GM19099 (cell line): ENCODE measurements around the gene KDELR3.

ENCODE experiments used
- POLR2A ChIP-seq: IDR thresholded peaks from 3 replicates; pipeline ENCODE4 v1.6.1; 2011; ENCODE audit warnings: low read depth; ENCODE audit not compliant: insufficient read length; ENCODE audit errors: extremely low read depth

KDELR3 gene

DNA sequence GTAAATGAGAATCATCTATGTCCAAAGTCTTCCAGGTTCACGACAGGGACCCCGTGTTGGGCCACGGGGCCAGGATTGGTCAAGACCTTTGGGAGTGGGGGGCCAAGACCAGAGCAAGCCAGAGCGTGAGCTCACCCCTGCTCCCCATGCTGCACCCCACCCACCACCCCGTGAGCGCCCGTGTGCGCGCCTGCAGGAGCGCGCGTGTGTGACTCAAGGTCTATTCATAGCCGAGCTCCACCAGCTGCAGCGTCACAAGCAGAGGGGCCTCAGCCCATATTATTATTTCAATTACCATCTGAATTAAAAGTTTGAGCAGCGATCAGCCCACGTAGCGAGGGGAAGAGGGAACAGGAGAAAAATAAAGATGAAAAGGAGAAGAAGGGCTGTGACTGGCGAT lies 18.1 kb upstream of the KDELR3 start:
- TF ChIP-seq POLR2A, result no peak

DNA sequence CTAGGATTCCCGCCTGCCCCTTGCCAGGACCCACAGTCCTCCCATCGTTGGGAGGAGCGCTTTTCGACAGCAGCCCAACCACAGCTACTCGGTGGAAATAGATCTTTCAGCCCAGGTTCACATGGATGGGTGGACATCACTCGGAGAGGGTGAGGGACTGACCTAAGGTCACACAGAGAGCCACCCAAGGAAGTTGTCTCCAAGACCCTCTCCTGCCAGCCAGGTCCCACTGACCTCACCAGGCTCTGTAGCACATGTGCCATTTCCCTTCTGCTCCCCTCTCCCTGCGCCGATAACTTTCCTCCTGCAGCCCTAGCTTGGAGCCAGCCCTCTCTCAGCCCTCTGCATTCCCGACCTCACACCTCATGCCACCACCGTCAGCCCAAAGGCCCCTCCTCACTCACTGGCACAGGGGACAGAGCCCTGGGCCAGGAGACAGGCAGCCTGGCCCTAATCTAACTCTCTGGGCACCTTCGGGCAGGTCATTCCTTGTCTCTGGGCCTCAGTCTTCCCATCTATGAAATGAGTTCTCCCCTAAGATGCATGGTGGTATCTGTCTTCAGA lies 17.6 kb upstream of the KDELR3 start:
- no peak for TF ChIP-seq POLR2A

DNA sequence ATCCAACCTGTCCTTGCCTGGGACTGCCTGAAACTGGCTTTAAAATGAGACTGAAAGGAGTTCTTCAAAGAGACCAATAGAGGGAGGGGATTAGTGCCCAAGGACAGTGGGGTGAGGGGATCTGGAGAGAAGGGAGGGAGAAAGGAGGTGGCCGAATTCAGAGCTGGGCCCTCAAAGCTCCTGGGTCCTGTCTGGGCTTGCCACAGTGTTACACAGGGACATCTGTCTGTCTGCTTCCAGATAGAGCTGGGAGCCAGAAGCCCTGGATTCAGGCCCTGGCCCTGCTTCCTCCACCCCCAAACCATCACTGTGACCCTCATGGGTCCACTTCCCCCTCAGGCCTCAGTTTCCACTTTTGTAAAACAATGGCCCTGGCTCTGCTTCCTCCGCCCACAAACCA lies 16.5 kb upstream of the KDELR3 start:
- TF ChIP-seq POLR2A, result no peak

DNA sequence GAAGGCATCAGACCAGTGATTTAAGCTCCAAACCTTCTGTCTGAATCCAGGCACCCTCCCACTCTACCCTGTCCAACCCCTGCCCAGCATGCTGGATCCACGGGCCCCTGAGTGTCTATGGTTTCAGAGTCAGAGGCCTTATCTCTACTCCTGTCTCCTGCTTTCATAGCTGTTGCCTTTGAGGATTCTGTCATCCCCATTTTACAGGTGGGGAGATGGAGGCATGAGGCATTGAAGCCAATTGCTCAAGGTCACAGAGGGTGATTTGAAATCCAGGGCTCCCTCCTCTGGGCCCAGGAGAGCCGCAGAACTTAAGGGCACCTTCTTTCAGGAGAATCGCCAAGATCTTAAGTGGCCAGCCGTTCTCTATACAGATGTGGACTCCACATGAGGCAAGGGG lies 16.0 kb upstream of the KDELR3 start:
- no peak for TF ChIP-seq POLR2A

DNA sequence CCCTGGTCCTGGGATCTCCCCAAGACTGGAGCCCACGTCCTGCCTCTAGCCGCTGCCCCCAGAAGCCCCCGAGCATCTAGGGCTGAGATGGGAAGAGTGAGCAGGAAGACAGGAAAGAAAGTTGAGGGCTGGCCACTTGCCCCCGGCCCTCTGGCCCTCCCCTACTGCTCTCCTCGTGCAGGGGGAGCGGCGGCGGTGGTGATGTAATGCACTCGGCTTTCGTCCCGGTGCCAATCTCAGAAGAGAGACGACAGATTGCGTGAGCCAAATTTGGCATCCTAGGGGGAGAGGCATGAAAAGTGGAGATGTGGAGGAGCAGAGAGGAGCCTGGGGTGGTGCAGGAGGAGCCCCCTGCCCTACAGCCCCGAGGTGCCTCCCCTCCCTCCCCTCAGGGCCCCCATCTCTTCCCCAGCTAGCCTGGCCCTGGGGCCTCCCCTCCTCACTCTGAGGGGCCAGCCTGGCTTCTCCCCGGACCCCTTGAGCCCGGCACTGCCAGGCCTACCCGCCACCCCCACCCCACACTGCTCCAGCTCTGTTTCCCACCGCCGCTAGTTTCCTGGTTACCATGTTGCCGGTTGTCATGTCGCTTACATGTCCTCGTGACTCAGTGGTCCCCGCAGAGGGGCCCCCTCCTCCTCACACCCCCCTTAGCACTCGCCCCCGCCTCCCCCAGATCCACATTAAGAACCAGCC lies 15.4 kb upstream of the KDELR3 start:
- no peak for TF ChIP-seq POLR2A

DNA sequence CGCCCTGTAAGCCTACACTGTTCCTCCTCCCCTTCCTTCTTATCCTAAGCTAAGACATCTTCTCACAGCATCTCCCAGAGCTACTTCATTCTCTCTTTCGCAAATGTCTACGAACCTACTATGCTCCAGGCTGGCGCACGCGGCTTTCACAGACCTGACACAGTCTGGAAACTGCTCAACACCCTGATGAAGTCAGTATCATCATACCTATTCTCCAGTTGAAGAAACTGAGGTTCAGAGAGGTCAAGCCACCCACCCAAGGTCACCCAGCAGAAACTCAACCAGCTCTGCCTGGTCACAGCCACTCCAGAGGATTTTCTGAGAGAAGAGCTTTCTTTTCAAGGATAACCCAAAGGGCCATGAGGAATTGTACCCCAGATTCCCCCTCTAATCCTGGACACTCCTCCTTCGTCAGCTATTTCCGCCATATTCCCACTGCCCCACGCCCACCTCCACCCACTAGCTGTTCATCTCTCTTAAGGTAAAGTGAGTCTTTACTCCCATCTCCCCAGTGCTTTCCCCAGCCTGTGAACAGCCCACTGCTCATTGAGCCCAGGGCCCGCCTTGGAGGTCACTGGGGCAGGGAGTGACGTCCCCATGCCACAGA lies 14.7 kb upstream of the KDELR3 start:
- no peak for TF ChIP-seq POLR2A

DNA sequence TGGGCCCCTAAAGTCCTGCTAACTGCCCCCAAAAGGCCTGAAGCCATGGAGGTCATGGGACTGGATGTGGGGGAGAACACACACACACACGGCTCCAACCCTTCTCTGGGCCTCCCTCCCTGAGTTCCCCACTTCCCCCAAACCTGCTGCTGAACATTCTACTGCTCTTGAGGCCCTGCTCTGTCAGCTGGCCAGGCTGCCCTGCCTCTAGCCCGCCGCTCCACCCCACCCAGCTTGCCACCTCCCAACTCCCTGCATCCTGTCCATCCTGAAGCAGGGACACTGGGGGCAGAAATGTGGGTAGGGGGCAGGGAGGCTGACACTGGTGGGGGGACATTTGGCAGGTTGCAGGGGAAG lies 13.9 kb upstream of the KDELR3 start:
- no peak for TF ChIP-seq POLR2A

DNA sequence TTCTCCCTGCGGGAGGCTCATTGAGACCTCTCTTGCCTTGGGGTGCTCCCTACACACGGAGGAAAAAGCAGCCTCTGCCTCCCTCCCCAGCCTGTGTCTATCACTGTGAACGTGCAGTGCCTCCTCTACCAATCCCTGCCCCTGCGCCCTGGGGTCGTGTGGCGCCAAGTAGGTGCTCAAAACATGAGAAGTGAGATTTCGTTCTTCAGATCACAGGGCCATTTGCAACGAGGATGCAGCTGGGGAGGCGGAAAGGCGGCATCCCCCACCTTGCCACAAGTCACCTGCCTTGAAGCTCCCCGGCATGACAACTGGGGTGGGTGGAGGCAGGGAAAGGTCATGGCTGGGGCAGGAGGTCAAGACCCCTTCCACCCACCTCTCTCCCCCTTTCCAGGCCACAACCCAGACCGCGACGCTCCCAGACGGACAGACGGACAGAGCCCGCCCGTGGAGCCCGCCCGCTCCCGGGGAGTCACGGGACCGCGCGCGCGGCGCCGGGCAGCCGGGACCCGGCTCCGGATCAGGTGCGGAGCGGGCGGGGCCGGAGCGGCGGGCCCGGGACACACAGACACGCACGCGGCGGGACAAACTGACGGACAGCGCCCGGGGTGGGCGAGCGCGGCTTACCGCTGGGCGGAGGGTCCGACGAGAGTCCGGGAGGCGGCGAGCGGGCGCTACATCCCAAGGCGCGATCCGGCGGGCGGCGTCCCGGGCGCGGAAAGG lies 13.4 kb upstream of the KDELR3 start:
- no peak for TF ChIP-seq POLR2A

DNA sequence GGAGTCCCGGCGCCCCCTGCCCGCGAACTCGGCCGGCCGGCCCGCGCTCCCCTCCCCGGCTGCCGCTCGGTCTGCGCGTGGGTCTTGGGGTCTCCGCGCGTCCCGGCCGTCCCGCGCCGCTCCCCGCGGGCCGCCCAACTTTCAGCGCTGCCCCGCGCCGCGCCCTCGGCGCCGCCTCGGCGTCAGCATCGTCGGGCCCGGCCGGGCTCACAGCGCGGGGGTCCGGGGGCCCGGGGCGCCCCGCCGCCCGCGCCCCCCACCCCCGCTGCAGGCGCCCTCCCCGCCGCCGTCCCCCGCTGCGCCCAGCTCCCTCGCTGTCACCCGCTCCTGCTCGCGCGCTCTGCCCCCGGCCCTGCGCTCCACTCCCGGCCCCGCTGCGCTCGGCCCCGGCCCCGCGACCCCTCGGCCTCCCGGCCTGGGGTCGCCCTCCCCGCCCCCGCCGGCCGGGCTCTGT lies 12.8 kb upstream of the KDELR3 start, which contains the start of gene KCNJ4:
KCNJ4 (minus strand) TSS at position 124 of the 454 bp plus-strand sequence. CDS start 27,067 bp downstream, outside the sequence.
- TF ChIP-seq POLR2A, result no peak

DNA sequence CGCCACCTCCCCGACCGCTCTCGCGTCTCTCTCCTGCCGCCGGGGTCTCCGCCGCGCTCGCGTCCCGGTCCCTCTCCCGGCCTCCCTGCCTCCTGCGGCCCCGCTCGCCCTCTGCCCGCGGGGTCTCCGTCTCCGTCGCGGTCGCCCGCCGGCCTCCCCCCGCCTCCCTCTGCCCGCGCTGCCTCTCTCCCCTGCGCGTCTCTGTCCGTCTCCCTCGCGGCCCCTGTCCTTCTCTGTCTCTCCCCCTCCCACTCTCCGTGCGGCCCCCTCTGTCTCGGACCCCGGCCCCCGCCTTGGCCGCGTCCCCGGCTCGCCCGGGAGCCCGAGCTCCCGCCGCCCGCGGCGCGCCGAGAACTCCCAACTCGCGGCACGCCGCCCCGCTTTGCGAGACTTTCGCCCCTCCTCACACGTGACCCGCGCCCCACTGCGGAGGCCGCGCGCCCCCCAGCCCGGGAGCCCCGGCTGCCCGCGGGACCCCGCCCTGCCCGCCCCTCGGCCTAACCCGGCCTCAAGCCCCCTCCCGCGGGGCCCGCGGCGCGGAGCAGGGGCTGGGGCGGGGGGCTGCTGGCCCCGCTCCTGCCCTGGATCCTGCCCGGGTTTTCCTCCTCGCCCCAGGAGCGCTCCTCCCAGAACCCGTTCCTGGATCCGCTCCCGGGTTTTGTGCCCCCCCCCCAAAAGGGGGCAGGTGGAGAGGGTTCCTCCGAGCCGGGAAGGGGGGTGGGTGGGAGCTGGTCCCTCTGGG lies 12.2 kb upstream of the KDELR3 start:
- TF ChIP-seq POLR2A, result no peak

DNA sequence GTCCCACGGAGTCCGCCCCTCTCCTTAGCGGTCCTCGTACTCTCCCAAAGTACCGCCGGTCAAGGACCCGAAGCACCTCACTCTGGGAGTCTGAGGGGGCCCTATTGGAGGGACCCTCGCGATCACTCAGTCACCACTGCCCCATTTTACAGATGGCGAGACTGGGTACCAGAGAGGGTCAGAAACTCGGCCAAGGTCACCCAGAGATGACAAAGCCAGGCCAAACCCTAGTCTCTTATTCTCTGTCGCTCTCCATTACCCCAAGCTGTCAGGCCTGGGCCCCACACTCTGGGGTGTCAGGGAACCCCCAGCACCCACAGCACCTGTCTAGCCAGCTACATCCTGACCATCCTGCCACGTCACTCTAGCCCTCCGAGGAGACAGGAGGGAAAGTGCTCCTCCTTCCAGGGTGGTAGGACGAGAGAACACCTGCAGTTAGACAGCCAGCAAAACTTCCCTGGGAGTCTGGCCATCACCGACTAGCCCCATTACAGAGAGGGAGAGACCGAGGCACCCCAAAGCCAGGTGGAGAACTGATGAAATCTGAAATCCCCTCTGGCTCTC lies 11.5 kb upstream of the KDELR3 start:
- TF ChIP-seq POLR2A, result no peak

DNA sequence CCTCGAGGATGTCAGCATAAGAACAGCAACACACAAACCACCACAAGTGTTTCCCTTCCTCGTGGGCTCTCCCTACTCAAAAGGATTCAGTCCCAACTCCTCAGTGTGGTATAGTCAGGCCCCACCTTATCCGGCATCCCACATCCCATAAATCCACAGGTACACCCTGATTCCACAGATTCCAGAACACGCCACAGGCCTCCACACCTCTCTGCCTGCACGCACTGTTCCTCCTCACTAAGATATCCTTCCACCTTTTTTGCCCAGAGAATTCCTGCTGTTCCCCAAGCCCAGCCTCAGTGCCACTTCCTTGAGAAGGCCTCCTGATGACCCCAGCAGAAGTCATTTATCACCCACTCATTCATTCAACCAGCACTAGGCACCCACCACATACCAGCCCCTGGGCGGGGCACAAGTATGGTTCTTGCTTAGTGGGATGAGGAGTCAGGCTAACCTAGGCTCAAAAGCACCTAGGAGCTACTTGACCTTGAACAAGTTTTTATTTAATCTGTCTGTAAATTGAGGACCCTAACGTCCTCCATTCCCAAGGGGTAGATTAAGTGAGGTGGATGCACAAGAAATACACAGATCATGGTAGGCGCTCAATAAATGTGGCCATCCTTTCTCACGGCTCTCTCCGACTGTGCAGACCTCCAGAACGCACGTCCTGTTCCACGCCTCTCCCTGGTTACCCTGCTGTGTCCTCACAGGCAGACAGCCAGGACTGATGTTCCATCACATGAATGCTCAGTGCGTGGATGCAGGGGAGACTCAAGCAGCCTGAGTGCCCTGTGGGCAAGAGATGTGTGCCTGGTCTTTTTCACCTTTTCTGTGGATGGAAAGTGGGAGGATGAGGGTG lies 10.8 kb upstream of the KDELR3 start:
- no peak for TF ChIP-seq POLR2A

DNA sequence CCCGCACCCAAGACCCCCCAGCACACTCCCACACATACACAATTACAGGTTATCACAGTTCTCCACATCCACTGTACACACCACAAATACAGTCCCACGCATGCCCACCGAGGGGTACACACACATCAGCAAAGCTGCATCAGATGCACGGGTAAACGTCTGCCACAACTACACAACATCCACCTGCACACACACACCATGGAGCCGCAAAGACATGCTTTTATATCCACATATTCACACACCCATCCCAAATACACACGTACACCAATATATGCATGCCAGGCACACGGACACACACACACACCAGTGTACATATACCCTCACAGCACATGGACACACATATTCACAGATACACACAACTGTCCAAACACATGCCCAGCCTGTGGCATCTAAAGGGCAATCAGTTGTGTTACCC lies 7.5 kb upstream of the KDELR3 start:
- TF ChIP-seq POLR2A, result no peak

DNA sequence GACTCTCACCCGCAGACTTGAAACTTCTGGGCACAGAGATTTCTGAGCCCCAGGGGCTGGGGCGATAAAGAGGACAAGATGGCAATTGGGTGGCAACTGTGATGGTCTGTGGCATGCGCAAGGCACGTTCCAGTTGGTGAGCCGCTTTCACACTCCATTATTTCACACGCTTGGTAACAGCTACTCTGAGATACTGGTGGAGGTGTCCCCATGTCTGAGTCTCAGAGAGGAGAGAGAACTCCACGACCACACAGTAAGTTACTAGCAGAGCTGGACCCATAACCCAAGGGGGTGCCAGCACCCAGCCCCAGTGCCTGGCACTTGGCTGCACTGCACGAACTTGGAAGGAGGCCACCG lies 6.9 kb upstream of the KDELR3 start:
- TF ChIP-seq POLR2A, result no peak
